OCI-LY3 (cell line): Measurements from ENCODE around the gene SNTN.
A peak's percentile ranks its signal among the peaks of the same experiment; 100 is the strongest.

Experiments
- CTCF ChIP-seq: fragments of 200-600, 300-600 bp; sonication (generic); IDR thresholded peaks from 2 replicates; pipeline ENCODE4 v1.5.1; 2014; ENCODE audit warnings: antibody characterized with exemption, low read length, low read depth
- EZH2phosphoT487 ChIP-seq: fragments of 200-600 bp; shearing (Covaris generic); IDR thresholded peaks from 2 replicates; pipeline ENCODE4 v1.6.1; 2018; ENCODE audit warnings: antibody characterized with exemption, mixed run types, low read depth

GRCh38 chr3:63661242-63661641 lies 8.8 kb downstream of the SNTN start:
- peak; percentile 36 for TF ChIP-seq CTCF
- TF ChIP-seq EZH2phosphoT487: no peak
